Thoracic aorta endothelial cell (primary cell): Measurements from ENCODE around the gene ZNF655. TPM values are rescaled to one million over a fixed set of nuclear protein-coding genes. Genes with fewer than 3 reads are reported as not detected.

Experiments
- total RNA-seq: library from RNA; depleted of rRNA; stranded (reverse); fragments of >200 nt; gene quantifications from 2 replicates; pipeline ENCODE4 v1.2.3, GENCODE V29; 2012

Gene ZNF655, protein sequence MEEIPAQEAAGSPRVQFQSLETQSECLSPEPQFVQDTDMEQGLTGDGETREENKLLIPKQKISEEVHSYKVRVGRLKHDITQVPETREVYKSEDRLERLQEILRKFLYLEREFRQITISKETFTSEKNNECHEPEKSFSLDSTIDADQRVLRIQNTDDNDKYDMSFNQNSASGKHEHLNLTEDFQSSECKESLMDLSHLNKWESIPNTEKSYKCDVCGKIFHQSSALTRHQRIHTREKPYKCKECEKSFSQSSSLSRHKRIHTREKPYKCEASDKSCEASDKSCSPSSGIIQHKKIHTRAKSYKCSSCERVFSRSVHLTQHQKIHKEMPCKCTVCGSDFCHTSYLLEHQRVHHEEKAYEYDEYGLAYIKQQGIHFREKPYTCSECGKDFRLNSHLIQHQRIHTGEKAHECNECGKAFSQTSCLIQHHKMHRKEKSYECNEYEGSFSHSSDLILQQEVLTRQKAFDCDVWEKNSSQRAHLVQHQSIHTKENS
- total RNA-seq: 21.4 and 24.3 TPM in 2 replicates

DNA sequence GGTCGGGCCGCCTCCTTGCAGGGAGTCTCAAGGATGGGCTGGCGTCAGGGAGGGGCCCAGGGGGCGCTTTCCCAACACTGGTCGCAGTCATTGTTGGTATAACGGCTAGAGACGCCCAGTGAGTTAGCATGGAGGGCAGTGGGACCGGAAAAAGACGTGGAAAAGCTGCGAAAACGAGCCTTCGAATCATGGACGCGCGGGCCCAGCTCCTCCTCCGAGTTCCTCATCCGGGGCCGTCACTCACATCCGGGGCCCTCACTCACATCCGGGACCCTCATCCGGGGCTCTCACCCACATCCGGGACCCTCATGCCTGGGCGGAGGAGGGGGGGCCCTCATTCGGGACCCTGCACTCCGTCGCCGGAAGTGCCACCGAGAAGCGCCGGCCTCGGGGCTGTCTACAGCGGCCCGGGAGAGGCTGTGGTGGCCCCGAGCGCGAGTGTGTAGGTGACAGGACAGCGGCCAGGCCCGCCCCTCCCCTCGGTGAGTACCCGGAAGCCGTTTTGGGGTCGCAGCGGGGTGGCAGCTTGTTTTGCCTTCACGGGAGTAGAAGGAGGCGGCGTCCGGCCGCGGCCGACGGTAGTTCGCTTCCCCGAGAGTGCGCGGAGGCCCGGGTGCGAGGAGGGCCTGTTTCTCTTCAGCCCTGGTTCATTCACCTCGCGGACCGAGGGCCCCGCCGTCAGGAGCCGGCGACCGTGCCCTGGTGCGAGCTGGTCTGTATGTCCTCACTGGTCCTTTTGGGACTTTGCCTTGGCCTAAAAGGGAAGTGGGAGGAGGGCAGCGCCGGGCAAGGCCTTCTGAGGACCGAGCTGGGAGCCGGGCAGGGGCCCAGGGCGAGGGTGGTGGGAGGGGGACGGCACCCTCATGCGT is at the start of gene ZNF655:
Gene ZNF655 (plus strand): TSS at position 337 of the 869 bp plus-strand sequence. CDS start 1,918 bp downstream, outside the sequence.

DNA sequence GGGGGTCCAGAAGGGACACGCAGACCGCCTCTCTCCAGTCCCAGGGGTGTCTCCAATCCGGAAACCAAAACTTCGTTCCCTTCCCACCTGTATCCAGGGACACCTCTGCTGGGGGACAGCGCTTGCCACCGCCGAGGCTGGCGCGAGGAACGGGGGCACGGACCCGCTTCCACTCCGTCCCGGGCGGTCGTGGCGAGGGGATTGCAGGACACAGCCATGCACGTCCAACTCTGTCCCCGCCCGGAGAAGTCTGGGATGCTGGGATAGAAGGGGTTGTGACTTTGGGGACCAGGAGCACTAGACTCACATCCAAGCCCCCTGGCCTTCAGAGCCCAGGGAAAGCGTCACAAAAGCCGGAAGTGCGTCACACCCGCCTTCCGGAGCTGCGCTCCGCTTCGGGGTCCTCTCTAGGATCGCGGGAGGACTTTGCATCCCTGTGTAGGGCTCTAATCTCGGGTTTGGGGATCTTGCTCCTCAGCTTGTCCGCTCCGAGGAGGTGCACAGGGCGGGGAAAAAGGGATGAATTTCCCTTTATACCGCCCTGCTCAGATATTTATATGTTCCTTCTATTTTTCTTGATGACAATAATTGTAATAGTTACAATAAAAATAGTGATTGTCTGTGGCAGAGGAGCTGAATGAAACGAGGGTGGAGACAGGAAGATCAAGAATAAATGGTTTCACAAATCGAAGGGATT is 6.5 kb upstream of the ZNF655 start, which contains the start of gene FAM200A:
Gene FAM200A (minus strand): TSS at position 348 of the 697 bp plus-strand sequence. CDS start 3,707 bp downstream, outside the sequence.

DNA sequence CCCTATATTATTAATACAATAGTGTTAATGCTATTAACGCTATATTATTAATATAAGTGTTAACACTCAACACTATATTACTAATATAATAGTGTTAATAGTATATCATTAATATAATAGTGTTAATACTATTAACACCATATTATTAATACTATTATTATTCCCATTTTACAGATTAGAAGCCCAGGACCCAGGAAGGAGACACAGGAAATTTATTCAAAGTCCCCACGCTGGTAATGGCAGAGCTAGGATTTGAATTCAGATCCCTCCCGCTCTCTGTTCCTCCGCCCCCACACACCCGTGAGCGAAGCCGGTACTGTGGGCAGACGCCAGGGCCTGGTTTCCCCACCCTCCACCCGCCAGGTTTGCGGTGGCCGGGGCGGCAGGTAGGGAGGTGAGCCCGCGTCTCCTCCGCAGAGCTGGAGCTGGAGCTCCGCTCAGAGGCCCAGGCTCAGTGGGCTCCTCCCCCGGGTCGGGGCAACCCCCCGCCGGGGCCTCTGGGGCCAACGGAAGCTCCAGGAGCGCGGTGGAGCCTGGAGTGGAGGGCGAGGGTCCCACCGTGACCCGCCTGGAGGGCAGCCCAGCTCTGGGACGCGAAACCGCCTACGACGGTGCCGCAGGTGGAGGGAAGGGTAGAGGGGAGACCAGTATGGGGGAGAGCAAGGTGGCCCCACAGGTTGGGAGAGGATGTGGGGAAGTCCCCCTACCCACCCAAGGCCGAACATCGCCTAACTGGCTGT is 39.5 kb downstream of the ZNF655 start, which contains the start of gene TMEM225B:
Gene TMEM225B (plus strand): TSS at position 506 of the 740 bp plus-strand sequence. CDS start 6,122 bp downstream, outside the sequence.

DNA sequence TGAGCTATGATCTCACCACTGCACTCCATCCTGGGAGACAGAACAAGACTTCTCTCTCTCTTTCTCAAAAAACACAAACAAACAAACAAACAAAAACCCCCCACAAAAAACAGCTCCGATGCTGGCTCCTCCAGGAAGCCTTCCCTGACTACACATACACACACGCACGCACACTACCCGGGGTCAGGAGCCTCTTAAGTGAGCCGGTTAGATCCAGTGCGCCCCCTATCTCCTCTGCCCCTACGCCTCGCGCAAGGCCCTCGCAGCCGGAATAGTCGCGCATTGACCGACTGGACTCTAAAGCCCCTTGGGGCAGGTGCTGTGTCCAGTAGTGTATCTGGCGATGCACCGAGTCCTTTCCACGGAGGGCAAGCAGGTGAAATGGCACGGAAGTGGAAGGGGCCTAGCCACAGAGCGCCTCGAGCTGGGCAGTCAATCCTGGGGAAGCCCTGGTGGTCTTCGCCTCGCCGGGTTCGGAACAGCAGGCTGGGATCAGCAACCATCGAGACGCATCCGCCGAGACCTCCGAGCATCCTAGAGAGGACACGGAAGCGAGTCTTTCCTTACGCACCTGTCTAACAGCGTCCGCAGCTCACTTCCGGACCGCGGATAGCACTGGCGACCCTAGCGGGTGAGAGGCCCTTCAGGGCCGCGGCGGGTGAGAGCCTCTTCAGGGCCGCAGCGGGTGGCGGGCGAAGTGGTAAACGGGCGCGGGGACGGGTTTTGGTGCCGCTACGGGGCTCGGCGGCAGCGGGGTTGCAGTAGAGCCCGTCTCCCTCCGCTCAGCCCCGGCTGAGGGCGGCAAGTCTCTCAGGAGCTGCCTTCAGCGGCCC is 58.1 kb downstream of the ZNF655 start, which contains the start of gene ZSCAN25:
Gene ZSCAN25 (plus strand): TSS at position 588 of the 833 bp plus-strand sequence. CDS start 2,661 bp downstream, outside the sequence.

Other genes starting within 250 kb of the ZNF655 start
- 229 and 254 TPM in 2 replicates for gene ARPC1A, start 232.7 kb upstream of the ZNF655 start, total RNA-seq
- gene ARPC1B, start 183.9 kb upstream of the ZNF655 start, total RNA-seq: 353 and 402 TPM in 2 replicates
- 61.8 and 81.7 TPM in 2 replicates for gene PDAP1, start 150.0 kb upstream of the ZNF655 start, total RNA-seq
- 87.8 and 169 TPM in 2 replicates for gene BUD31, start 149.7 kb upstream of the ZNF655 start, total RNA-seq
- gene PTCD1, start 119.8 kb upstream of the ZNF655 start, total RNA-seq: 3.3 and 4.0 TPM in 2 replicates
- gene CPSF4, start 119.7 kb upstream of the ZNF655 start, total RNA-seq: 26.5 and 30.5 TPM in 2 replicates
- gene ATP5MF, start 92.5 kb upstream of the ZNF655 start, total RNA-seq: 404 and 586 TPM in 2 replicates
- 9.8 and 11.9 TPM in 2 replicates for gene ZNF789, start 85.8 kb upstream of the ZNF655 start, total RNA-seq
- 24.2 and 27.4 TPM in 2 replicates for gene ZNF394, start 58.4 kb upstream of the ZNF655 start, total RNA-seq
- 13.6 and 14.8 TPM in 2 replicates for gene ZKSCAN5, start 54.0 kb upstream of the ZNF655 start, total RNA-seq
- 6.5 and 8.1 TPM in 2 replicates for gene FAM200A, start 6.5 kb upstream of the ZNF655 start, total RNA-seq
- 0.43 TPM in 1 of 2 replicates, not detected in the other for gene TMEM225B, start 39.6 kb downstream of the ZNF655 start, total RNA-seq
- 12.3 and 12.4 TPM in 2 replicates for gene ZSCAN25, start 58.3 kb downstream of the ZNF655 start, total RNA-seq
- not detected in 2 replicates for gene CYP3A5, start 121.4 kb downstream of the ZNF655 start, total RNA-seq
- gene CYP3A7, start 176.6 kb downstream of the ZNF655 start, total RNA-seq: 0.07 and 0.27 TPM in 2 replicates
- gene CYP3A4, start 225.5 kb downstream of the ZNF655 start, total RNA-seq: not detected in 2 replicates